NCI-H774 (cell line): ENCODE results near the gene UBL3.

Source experiments
- DNase-seq: peaks from one replicate; lab custom pipeline; 2025; lab: John Stamatoyannopoulos, UW

The UBL3 gene

DNA sequence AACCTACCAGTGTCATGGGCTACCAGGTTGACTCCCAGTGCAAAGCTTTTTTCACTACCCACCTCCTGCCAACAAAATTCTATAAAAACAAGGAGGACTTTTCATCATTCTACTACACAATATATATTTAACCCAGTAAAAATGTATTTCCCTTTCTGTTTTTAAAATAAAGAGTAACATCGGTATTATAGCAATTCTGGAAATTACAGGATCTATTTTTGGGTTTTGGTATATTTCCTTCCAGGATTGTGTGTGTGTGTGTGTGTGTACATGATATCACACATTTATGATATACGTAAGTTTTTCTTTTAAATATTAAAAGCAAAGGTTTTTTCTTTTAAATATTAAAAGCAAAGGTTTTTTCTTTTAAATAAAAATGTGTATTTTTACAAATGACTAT lies 6.0 kb upstream of the UBL3 start:
- no peak for DNase-seq

DNA sequence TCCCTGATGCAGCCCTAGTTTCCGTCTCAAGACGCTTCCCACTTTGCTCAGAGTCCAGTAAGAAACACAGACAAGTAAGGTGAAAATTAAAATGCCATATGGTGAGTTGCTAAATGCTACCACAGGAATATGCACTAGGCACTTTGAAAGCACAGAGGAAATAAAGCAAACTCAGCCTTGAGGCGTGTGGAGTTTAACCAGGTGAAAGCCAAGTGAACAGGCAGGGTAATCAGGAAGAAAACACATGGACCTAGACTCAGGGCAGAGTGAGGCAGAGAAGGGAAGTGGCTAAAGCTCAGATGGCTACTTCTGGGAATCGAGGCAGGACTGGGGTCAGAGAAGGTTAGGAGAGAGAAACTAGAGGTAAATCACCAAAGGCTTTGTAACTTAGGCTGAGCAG lies 5.4 kb upstream of the UBL3 start:
- no peak for DNase-seq

DNA sequence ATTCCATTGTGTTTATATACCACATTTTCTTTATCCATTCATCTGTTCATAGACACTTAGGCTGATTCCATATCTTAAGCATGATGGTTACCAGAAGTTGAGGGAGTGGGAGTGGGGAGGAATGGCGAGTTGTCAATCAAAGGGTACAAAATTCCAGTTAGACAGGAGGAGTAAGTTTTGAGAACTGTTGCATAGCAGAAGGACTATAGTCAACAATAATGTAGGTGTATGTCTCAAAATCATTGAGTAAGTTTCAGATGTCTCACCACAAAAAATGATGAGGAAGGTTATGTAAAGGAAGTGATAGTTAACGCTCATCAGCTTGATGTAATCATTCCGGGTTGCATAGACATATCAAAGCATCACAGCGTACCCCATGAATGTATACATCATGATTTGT lies 4.6 kb upstream of the UBL3 start:
- DNase-seq, result no peak

DNA sequence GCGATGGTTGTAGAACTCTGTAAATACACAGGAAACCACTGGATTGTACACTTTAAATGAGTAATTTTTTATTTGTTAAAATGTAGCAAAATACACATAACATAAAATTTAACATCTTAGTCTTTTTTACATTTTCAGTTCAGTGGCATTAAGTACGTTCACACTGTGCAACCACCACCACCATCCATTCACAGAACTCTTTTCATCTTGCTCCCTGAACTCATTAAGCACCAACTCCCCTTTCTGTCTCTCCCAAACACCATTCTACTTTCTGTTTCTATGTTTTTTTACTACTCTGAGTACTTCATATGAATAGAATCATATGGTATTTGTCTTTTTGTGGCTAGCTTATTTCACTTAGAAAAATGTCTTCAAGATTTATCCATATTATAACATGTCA lies 2.7 kb upstream of the UBL3 start:
- DNase-seq, result no peak

DNA sequence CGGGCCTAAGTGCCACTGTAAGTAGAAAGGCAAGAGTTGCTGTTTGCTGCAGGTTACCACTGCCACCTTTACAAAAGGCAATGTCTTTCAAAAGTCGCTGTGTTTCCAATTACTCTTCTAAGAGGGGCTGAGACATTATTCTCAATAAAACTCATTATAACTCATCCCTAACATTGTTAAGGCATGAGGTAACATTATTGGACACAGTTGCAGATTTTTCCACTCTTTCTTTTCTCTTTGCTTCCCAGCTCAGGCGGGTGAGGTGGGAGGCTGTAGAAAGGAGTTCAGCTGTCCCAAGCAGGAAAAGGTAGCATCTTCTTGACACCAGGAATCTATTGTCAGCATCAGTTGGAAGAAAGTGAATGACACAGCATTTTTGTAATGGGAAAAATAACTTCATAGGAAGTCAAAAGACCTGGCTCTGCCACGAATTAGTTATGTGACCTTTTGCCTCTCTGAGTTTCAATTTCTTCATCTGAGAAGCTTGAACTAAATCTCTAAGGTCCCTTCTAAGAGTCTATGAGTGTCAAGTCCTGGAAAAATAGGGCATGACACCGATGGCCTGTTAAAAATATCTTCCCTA lies 2.1 kb upstream of the UBL3 start:
- no peak for DNase-seq

DNA sequence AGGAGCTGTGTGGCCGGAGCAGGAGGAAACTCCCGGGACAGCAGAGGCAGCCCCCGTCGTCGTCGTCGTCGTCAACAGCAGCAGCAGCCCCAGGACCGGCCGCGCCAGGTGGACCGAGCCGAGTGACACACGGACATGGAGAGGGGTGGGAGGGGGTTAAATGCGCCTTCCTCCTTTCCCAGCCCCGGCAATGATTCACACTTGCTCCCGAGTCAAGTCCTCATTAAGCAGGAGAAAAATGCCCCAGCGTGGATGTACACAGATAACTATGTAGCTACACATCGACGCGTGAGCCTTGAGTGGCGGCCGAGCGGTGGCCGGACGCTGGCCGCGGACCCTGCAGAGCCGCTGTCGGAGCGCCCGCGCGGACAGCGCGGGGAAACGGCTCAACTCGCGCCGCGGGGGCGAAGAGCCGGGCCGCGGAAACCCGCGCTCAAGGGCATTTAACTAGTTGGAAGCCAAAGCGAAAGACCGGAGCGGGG lies 645 bp downstream of the UBL3 start:
- DNase-seq, result no peak

DNA sequence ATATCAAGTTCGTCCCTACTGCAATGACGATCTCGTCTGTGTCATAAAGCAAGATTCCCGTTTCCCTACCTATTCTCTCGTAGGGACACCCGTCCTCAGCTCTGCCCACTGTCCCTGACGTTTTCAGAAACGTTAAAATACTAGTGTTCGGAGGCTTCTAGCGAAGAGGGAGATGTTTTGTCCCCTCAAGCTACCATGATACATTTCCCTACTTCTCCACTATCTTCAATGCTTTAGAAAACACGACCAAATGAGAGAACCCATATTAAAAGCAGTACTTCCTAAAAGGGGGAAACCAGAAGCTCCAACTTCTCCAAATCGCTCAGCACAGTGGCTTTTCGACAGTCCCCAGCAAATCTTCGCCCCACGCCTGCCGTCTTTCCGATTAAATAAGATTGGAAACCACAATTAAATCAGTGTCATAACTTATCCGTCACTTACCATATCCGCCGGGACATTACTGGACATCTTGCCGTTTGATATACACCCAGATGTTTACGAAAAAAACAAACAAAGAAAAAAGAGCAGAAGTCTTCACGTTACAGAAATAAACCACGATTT lies 1.3 kb downstream of the UBL3 start:
- no peak for DNase-seq

DNA sequence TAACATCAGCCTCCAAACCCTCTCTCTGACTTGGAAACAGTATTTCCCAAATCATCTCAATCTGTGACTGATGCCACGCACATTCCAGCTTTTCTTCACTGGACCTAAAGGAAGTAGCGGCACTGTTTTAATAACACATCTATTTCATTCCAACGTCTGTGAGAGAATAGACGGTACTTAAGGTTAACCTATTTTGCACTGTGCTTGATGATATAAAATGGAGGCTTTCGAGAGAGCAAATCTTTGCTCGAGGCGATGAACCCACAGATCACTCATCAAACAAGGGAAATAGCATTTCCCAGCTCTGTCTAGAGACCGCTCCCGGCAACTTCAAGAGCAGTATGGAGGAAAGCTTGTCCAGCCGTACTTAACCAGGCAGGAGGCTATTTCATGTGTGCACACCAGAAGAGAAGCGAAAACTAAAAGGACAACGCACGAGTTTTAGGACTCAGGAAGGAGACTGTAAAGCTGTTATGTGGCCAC lies 2.9 kb downstream of the UBL3 start:
- no peak for DNase-seq

DNA sequence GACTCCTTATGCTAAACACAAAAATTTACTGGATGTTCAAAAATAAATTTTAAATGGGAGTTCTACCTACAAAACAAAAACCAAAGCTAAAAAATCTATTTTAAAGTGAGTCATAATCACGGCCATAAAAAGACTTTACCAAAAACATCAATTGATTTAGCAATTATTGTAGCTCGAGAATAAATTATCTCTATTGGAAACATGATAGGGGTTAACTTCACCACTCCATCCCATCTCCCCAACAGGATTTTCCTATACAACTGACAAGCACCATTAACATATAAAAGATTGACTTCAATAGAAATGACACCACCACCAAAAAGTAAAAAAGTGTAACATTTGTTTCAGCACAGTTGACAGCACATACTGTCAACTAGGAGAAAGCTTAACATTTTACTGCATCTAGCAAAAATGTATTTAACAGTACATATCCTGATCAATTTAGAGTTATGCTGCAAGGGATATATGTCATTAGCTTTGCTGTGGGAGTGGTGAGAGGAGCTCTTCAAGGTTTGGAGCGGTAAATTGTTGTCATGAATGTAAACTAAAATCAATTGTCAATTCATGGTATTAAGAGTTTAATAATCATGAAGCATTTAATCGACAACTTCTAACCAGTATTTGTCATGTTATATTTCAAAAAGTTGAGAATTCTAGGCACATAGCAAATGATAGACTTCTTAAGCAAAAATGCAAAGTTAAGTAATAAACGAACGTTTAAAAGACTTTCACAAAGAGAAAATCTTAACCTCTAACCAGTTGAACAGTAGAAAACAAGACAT lies 3.8 kb downstream of the UBL3 start:
- DNase-seq, result no peak

DNA sequence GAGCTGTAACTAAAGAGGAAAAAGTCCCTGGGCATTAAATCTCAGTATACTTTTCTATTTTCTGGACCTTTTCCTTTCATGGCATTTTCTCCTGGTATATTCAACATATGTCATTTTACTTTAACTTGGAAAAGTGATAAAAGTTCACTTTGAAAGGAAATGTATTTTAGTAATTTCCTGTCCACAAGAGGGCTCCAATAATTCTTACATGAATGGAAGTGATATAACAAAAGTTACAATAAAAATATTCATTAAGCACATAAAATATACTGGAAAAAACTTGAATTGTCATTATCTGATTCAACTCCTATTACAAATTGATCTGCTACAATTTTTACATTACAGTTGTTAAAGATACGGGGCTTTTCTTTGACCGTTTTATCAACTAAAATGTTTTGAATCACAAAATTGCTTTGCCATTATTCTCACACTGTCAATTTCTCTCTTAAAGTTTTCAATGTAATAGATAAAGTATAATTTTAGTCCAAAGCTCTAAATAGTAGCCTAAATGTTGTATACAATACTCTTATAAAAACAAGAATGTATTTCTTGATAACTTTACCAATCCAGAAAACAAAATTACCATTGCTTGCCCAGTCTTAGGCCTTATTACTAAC lies 4.9 kb downstream of the UBL3 start:
- no peak for DNase-seq

DNA sequence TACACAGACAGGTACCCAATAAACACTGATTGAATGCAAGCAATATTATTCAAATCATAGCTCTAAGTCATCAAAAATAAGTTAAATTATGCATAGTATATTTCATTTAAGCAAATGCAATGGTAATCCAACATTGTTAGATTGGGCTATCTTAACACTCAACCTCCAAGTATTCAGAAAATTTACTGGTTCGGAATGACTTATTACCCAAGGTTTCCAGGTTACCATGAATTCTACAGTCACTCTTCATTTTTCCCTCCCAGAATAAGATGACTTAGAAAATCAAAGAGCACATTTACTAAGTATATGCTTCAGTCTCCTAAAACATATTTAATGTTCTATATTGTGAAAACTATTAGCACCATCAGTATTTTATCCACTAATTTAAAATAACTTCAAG lies 6.0 kb downstream of the UBL3 start:
- no peak for DNase-seq

DNA sequence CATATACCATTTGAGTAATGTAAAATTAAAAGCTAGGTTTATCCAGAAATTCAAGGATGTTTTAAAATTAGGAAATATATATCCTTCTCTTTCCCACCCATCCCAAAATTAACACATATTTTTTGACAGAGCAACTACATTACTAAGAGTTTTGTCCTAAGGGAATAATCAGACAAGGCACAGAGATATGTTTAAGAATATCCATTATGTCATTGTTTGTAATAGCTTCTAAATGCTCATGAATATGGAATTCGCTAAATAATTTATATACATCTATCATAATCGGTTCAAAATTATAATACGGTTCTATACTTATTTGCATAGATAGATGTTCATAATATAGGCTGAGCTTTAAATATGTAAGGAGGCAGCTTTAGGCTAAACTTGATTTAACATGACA lies 9.8 kb downstream of the UBL3 start:
- no peak for DNase-seq

DNA sequence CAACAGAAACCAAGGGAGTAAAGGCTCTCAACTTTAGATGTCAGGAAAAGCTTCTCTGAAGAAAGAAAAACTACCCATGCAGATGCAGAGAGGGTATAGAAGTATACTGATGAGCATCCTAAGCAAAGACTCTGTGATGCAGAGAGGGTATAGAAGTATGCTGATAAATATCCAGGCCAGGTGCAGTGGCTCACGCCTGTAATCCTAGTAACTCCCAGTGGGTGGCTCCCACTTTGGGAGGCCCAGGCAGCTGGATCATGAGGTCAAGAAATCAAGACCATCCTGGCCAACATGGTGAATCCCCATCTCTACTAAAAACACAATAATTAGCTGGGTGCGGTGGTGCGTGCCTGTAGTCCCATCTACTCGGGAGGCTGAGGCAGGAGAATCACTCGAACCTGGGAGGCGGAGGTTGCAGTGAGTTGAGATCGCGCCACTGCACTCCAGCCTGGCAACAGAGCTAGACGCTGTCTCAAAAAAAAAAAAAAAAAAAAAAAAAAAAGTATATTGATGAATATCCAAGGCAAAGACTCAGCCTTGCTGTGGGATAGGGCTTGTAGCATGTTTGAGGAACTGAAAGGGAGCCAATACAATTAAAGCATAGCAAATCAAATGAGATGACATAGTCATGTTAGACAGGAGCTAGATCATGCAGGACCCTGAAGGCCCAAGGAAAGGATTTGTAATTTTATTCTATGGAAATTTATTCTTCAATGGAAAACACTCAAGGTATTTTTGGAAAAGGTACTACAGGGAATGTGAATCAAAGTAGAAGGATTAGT lies 14.9 kb downstream of the UBL3 start:
- DNase-seq, result no peak

DNA sequence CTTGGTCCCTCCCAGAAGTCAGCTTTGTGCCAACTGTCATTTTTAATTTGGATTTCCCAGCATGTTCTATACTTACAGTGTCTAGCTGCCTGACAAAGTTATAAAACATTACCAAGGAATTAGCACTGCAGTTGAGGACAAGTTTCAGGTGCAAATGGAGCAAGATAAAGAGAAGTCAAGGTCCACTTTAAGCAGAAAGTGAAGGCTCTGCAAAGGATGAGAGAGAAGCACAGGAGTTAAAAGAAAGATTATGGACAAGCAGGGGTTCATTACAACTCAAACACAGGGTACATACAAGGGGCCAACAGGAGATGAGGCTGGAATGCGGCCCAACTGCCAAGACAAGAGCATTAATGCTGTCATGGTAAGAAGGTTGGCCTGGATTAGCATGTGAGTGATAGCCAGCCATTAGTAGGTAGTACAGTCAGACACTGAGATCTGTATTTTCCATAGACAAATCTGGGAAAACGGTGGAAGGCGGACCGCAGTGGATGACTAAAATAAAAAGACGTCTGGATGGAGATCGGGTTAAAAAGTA lies 17.6 kb downstream of the UBL3 start:
- DNase-seq, result no peak

DNA sequence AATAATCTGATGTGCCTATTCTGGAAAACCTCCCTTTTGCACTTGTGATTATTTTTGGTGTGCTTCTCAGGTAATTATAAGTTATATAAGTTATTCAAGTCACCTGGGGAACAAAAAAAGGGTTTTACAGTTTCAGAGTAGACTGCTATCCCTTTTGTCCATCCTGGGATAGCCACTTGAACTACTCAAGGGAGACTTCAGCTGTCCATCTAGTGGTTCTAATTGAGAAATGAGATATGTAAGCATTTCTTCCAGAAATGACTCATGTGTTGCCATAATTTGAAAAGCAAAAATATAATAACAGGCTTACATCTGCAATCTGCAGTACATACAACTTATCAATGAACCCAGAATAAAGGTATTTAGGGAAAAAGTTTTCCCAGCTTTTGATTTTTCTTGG lies 20.4 kb downstream of the UBL3 start:
- no peak for DNase-seq

DNA sequence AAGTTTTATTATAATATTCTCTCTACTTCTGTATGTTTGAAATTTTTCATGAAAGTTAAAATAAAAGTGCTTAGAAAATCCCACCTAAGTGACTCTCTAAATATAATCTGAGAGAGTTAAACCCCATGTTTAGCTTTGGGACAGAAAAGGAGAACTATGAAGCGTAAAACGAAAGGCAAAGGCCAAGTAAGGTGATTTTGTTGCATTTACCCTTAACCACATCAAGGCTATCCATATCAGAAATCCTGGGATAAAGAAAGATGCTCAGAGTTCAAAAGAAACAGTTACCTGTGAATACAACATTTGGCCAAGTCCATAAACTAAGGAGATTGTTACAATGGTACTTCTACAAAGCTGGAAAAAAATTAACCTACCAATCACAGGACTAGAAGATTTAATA lies 31.3 kb downstream of the UBL3 start:
- no peak for DNase-seq

DNA sequence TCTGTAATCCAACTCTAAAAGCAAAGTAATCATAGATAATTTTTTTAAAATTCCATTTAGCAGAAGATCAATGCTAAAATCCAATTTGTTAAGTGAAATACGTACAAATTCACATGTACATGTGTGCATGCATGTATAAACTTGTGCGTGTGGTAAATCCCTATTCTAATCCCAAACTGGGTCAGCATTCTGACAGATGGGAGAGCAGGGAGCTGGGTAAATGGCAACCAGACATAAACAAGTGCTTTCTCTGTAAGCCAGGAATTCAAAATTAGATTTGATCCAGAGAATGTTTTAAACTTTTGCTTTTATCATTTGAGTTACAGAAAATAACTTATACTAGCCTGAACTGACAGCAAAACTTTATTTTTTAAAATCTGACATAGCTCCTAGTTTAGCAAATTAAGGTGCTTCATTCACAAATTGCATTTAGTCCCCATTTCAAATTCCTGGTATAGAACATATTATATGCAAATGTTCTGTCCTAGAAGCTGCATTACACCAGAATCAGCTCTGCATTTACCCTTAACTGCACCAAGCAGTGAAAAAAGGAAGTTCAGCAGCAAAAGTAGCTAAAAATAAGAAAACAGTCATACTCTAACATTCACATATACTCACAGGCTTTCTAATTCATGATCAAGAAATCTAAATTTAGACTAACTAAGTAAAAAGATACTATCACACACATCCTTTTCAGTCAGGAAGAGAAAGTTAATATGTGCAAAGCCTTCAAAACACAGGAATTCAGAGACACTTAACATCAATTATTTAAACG lies 32.6 kb downstream of the UBL3 start:
- no peak for DNase-seq

DNA sequence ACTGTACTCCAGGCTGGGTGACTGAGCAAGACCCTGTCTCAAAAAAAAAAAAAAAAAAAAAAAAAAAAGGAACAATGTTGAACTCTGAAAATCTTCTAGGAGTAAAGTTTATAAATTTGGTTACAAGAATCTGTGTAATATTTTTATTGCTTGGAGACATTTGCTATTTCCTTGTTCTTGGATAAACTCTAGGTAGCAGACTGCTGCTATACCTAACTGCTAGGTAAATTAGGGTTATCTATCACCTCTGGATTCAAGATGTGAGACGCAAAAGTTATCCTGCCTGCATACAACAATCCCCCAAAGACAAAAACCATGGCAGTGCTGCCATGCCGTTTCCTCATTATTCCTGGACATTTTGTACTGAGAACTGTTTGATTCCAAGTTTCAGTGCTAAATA lies 33.7 kb downstream of the UBL3 start:
- no peak for DNase-seq

DNA sequence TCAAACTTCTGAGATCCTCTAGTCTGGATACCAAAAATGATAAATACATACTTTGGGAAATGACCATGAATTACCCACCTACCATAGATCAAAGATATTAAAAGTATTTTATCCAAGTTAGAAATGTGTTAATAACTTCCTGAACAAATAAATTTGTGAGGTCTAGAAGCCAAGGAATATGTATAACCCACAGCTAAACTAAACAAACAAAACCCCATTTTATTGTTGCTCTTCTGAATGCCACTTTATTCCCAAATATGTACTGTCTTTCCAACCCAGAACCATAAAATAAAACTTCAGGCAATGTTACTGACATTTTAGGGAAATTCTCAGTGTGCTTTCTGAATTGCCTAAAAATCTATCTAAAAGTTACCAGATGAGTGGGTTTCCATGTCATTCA lies 35.1 kb downstream of the UBL3 start:
- no peak for DNase-seq

DNA sequence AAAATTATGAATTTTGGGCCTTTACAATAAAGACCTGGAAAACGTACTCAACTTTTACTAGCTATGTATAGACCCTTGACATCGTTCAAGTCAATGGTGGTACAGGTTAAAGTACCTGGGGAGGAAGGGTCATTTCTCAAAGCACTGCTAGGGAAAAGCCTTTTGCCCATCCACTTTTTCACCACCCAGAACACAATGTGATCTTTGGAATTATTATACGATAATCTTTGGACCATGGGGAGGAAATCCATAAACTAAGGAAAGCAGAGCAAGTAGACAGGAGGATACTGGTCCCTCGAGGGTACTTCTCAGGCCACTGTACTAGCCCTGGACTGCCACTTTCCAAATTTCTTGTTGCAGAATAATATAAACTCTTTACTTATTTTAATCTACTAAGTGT lies 39.5 kb downstream of the UBL3 start:
- no peak for DNase-seq

DNA sequence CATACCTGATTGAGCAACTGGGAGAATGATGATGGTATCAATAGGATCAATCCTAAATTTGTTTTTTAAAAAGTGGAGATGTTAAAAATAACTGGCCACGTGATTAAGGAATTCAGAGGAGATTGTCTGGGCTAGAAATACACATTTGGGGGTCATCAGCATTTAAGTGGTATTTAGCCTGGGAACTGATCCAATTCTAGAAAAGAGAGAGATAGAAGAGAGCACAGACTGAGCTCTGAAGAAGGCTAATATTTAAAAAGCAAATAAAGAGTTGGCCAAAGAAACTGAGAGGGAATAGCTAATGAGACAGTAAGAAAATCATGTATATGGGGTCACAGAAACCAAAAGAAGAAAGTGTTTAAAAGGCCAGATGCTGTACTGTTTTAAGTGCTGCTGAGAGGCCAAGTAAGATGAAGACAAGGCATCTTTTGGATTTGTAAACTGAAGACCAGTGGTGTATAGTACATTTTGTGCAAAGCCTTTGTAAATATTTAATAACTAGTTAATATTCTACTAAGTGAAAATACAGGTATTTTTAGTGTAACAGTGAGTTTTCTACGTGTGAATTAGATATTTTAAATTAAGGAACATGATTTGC lies 40.2 kb downstream of the UBL3 start:
- no peak for DNase-seq
